Hematopoietic multipotent progenitor cell treated with erythropoietin and hydrocortisone succinate and interleukin-3 and kit ligand, for 15 days (in vitro differentiated cells): Measurements from ENCODE around the gene EPB41L2.
A peak's percentile ranks its signal among the peaks of the same experiment; 100 is the strongest.

Source experiments
- DNase-seq: peaks from one replicate; pipeline ENCODE4 v3.0.0-alpha.2; 2015; ENCODE audit warnings: low spot score

EPB41L2 gene

DNA sequence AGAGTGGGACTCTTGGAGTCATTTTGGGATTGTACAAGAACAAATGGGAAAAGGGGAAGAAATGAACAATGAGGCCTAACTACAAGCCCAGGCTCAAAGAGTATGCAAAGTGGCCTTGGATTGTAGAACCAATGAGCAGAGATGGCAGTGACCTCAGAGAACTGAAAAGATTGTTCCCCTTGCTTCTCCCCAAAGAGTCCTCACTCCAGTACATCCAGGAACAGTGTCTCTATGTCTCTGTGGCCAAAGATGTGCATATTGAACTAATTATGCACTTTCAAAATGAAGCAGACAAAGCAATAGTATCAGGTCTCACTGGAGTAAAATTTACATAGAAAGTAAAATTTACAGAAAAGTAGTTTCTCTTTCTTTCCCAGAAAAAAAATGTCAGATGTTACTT is 154.9 kb downstream of the EPB41L2 start:
- DNase-seq, result no peak

DNA sequence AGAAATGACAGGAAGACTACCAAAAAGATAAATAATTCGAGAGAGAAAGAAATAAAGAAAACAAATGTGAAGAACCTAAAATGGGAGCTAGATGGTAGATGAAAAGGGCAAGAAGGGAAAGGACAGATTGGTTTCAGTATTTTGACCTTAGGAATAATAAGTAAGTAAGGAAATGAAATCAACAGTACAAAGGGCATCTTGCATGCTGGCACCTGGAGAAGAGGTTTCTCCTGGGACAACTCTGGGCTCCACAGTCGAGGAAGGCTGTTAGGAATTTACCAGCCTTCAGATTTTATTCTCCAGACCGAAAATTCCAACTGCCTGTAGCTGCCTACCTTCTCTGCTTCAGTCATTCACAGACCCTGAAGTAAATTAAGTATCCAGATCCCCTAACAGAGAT is 155.4 kb downstream of the EPB41L2 start:
- DNase-seq, result no peak

DNA sequence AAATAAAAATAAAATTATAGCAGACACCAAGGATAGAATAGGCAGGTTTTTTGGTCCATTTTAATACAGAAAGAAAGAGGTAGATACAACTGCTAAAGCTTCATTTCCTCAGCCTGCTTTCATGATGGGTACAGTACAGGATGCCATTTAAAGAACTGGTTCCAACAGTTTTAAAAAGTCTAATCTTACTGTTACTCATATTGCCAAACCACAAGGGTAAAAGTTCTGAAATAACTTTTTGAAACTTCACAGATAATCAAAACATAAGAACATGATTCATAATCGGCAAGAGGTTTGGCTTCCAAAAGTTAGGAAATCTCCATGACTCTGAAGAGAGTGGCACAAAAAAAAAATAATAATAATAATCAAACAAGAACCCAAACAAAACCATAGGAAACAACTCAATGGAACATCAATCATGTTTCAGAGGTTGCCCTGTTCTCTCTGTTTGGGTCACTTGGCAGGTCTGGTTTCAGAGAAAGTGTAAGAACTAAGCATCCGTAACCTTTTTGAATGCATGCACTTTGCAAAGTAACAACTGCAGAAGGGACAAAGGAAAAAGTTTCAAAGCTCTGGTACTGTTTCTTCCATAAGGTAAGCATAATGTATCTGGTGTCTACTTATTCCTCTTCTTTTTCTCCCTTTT is 156.2 kb downstream of the EPB41L2 start:
- no peak for DNase-seq

DNA sequence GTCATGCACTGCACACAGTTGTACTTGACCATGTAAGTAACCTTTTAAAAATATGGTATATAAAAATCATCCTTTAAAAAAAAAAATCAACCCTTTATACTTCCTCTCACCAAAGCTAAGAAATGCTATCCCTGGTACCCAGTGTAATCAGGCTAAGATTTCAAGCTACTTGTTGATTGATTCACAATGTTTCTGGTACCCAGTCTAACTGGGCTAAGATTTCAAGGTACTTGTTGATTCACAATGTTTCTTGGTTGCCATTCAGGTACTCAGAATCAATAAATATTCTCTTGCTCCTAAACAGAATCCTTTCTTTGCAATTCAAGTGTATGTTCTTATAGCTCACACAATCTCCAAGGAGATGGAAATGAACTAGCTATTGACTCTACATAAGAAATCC is 159.4 kb downstream of the EPB41L2 start:
- DNase-seq, result no peak

DNA sequence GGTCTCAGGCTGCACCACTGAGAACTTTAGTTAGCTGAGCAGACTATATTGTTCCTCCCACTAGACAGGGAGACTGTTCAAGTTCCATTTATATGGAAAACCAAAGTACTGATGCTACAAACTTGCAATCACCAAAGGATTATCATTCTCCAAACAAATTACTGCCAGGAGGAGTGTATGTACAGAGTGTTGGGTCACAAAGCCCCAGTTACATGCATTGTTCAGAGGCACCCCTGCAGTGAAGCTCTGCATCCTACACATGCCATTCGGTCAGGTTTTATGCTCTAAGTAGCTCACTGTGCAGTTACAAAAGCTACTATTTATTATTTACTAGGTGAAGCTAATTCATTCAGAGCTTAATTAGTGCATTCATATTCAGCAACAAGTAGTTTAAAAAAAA is 160.0 kb downstream of the EPB41L2 start:
- no peak for DNase-seq

DNA sequence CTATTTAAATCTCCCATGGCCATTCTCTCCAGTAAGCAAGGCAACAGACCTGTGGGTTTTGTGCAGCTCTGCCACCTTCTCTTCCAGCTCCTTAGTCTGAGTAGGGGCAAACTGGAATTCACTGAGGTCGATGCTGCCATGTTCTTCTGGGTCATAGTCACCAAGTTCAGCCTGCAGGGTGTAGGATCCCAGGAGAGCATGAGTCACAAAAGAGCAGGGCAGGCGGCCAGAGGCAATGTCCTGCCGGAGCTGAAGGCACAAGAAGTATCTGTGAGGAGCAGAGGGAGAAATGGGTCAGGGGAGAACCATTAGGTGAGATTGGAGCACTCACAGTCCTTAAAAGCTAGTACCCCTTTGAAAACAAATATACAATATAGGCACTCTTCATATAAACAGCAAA is 162.1 kb downstream of the EPB41L2 start:
- DNase-seq, result no peak

DNA sequence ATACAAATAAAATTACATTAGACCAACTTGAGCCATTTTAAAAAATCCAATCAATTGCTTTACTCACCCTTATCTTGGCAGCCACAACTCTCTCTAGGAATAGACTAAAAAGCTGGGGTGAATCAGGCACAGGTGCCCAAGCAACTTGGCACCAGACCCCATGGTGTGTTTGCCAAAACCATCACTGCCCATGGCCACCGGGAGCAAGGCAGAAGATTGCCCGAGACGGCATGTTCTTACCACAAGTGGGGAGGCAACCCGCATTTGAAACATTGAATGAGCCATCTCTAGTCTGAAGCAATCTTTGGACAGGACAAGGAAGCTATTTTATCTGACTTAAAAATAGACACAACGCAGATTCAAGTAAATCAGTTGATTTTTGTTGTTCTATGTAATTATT is 166.8 kb downstream of the EPB41L2 start:
- DNase-seq, result no peak

DNA sequence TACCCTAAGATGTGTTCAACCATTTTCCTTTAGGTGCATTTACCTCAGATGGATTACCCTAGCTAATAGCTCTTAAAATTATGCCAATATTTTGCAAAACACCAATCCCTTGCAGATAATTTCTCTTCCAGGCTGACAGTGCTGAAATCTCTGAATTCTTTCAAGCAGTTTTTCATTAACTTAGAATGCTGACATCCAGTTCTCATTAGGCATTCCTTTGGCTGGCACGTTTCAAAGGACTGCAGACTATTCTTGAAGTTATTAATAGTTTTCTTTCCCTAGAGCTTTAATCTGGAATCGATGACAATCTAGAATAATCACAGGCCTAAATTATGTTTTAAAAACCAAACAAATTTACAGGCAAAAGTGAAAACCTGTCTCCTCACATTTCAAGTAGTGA is 167.5 kb downstream of the EPB41L2 start:
- no peak for DNase-seq

DNA sequence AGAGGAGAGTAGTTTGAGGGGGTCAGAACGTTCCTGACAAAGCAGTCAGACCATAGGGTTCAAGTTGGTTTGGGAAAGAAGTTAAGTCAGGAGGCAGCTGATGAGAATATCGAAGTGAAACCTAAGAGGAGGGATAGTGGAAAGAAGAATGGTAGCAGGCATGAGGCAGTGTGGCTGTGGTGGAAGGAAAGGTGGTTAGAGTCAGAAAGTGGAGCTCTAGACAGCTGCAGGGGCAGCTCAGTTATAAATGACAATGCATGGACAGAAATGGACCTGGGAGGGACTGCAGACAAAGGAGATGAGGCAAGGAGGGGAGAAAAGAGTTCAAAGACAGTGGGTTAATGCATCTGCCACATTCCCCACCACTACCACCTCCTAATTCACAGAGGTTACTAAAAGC is 169.3 kb downstream of the EPB41L2 start:
- DNase-seq, result no peak

DNA sequence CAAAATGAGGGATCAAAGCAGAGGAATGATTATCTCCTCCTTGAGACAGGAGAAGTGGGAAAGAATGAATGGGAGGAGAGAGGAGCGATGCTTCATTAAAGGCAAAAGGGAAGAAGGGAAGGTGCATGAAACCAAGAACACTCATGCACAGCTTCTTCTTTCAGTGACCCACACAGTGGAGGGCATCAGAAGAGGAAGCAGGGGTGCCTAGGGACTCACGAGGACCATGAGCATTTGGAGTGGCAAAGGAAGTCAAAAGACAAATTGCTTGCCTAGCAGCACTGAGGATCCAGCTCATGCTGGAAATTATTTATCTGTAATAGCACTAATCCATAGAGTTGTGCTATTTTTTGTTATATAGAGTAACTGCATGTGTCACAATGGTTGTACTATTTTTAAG is 169.8 kb downstream of the EPB41L2 start:
- DNase-seq, result no peak

DNA sequence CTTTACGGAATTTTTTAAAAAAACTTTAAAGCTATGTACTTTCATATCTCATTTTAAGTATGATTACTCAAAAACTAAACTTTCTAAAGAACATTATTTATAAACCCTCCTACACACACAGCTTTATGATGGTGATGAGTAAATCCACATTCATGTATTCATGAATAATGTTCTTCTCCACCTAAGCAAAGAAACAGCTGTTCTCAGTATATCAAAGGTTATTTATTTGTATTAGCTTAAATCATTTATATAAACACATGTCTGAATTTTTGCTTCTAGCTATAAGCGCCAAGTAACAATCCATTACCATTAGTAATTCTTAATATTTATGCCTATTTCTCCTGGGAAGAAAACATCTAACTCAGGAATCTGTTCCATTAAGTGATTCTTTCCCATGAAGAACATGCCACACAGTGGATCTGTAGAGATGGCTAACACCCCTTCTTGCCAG is 172.5 kb downstream of the EPB41L2 start:
- DNase-seq, result no peak

DNA sequence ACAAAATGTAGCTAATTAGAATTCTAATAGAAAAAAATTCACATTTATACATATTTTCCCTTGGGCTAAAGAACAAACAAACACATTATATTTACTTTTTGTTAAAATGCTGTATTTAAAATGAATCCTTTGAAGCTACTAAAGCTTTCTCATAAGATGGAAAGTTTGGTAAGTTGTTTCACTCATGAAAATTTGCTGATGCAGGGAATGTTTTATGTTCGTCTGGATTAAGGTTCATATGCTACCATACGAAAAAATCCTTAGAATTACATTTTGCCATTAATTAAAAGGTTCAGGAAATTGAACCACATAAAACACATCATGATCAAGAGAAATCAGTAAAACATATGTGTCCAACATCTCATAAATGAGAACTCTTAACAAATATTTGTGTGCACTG is 173.6 kb downstream of the EPB41L2 start:
- no peak for DNase-seq

DNA sequence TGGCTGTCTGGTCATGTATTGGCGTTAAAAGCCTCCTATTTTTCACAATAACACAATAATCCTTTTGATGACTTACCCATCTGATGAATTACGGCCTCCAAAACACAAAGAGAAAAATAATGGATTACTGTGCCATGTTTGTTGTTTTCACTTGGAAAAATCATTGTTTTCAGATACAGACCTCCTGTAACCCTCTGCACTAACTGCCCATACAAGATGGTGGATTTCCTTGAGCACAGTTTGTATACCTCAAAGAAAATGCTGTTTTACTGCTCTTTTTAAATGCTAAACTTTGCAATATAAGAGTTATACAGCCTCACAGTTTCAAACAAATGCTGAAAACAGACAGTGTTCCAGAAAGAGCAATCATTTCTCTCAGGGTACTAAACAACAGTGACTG is 174.8 kb downstream of the EPB41L2 start:
- DNase-seq, result no peak

DNA sequence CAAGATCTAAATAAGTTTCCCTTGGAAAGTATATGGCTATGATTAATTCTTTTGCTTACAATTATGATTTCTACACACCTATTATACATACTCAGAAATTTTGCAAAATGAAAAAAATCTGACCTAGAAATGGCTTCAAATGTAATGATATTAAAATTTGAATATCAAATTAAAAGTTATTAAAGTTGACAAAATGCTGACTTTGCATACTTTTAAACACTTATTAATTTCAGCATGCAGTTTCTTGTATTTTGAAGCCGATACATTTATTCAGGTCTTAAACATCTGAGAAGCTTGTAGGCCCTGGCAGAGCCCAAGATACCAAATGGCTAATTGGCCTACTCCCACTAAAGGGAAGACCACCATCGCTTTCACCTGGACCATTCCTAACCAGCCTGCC is 176.1 kb downstream of the EPB41L2 start:
- no peak for DNase-seq

DNA sequence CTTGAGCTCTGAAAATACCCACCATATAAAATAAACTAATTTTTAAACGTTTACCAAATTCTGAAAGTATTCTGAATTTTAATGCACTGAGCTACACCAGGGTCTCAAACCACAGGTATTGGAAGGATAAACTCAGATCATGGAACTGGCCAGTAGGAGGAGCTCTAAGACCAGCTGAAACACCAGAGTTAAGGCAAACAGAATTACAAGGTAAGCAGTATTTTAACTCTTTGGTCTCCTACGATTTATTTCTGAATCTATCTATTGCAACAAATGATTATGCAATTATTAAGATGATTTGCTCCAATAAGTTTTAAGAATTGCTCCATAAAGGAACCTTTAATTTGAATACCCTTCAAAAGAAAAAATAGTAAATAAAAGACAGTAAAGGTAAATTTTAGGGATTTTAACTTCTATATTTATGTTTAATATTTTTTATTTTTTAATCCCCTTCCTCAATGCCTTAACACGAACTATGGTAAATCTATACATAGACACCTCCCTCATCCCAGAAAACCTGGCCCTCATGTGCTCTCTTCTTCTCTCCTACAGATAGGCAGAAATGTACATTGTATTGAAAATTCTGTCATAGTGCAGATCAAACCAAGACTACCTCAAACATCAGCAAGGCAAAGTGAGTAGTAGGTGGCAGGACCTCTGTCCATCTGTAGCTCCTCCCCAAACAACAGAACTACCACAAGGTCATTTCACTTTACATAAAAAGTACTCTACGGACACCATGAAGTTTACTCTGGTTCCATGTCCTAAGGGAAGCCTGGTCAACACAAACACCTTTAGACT is 177.5 kb downstream of the EPB41L2 start:
- peak; percentile 68 for DNase-seq

DNA sequence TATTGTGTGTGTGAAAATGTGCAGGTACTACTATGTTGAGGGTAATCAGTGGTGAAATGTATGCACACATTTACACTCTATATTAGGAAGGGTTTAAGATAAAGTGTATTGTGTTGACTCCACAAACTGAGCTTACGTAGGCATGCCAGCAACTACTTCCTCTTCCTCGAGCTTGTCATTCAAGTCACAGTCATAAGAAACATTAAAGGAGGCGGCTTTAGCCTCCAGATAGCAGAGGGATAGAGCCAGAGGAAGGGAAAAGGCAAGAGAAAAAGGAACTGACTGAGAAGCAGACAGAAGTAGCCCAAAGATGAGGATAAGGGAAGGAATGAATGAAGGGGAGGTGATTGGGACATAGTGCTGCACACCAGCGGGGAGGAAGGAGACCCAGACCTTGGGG is 180.7 kb downstream of the EPB41L2 start:
- DNase-seq, result no peak

DNA sequence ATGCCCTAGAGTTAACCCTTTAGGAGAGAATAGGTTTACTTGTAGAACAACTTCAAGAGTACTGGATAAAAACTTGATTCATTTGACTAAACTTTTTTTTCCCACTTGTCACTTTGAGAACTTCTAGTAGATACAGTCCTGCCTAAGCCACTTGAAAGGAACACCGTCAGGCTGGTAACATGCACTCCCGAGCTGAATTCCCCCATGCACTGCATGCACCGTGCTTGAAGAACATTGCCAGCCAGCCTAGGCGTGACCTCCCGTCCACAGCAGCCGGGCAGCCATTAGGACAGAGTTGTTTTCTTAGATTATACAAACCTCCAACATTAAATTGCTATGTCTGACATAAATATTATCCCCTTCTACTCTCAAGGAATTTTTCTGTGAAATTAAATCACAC is 183.2 kb downstream of the EPB41L2 start:
- DNase-seq, result no peak

DNA sequence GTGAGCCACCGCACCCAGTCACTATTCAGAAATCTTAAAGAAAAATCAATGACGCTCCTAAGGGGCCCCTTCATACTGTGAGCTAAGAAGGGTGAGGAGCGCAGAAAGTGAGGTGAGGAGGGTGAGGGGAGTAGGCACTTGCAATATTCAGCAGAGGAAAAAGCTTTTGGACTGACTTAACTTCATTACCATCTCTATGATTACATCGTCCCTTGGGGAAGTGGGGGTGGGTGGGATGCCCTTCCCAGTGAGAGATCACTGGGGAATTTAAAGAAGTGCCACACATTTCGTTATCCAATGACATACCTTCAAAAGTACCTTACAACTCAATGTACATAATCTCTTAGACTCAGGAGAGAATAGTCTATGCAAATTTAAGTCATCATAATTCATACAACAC is 189.3 kb downstream of the EPB41L2 start:
- no peak for DNase-seq

DNA sequence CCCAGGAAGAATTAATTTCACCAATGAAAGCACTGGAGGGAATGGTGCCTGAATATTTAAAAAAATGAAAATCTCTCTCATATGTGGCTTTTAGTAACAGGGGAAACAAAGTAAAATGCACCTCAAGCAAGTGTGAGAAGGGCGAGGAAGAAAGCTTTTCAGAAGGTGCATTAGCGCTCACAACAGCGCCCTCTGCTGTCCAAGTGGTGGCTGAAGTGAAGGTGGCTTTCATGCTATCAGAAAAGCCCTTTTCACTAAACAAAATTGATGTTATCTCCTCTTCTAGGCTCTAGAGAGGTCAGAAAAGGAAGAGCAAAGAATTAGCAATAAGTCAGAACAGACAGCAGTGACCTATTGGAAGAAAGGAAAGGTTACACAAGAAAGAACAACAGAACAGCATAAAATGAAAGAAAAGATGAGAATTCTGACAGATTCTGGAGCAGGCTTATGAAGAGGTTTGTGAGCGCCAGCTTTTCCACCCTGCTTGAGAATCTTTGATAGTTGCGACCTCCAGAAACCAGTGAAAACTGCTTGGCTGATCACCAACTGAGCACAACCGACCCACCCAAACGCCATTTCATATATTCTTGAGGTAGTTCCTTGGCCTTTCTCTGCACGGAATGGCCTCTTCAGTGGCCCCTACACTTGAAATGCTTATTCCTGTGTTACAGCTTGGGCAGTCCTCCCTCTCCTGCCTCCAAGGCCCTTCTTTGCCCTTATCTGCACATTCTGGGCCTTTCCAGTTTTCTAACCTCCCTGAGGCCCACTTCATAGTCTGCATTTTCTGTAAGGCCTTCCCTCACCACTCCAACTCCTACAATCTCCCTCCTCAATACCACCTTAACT is 190.6 kb downstream of the EPB41L2 start:
- peak; percentile 49 for DNase-seq

DNA sequence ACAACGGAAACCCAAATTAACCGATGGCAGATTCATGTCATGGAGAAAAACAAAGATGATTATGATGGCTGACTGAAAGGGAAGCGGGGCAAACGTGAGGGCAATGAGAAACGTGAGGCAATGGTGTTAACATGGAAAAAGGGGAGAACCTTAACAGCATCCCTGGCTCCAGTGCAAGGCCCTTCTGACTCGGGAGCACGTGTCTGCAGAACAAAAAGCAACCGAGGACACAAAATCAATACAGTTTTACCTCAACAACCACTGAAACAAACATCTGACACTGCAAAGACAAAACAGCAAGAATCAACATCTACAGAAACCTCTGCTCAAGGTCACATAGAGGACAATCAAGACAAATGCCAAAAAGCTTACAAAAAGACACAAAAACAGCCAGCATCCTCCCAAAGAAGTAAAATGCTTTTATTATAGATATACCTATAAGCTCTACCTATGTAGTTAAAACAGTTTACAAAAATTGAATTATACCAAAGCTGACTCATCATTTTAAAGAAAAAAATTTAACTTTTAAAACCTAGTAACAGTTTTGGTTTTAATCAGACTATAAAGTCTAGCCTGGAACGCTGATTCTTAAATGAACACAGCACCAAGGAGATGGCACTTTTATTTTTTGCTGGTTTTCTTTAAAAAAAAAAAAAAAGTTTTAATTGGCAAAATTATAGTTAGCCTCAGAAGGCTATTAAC is 192.7 kb downstream of the EPB41L2 start:
- no peak for DNase-seq

DNA sequence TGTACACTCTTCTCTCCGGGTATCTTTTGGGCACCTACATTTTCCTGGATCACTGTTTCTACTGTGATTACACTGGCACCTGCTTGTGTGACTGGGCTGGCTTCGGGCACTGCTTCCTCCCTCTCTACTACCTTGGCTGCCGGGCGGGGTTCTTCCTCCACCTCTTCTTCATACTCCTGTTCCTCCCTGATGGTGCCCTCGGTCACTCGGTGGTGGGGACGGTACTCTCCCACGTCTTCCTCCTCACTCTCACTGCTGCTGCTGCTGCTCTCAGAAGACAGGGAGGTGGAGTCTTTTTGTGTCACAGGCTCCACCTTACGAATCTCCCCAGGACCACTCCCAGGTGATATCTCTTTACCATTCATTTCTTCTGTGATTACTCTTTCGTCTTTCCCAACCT is 193.4 kb downstream of the EPB41L2 start:
- no peak for DNase-seq

DNA sequence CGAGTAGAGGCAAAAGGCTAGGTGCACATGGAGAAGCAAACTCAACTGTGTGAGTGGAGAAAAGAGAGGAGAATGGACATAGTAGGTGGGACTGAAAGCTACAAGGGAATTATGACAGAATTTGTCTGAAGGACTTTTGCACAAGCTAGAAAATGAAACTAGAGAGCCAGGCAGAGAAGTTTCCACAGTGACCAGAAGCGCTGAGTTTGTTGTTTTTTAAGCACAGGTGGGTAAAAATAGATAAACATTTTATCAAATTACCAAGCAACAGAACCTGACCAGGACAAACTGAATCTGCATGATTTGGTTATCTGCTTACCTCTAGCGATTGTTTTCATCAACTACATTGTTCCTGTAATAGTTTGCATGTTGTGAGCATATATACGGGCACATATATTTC is 197.3 kb downstream of the EPB41L2 start:
- no peak for DNase-seq
